UCSD-AML1 (cell line): ENCODE measurements around the gene KCNB1.
"Not testable (repeated sequence)": the region's sequence is repeated elsewhere in the genome, so short reads cannot be mapped to it uniquely, and the experiment has no call there.

Experiments
- DNase-seq: peaks from one replicate; lab custom pipeline; 2025; ENCODE audit not compliant: unreplicated experiment; lab: John Stamatoyannopoulos, UW

KCNB1 gene

DNA sequence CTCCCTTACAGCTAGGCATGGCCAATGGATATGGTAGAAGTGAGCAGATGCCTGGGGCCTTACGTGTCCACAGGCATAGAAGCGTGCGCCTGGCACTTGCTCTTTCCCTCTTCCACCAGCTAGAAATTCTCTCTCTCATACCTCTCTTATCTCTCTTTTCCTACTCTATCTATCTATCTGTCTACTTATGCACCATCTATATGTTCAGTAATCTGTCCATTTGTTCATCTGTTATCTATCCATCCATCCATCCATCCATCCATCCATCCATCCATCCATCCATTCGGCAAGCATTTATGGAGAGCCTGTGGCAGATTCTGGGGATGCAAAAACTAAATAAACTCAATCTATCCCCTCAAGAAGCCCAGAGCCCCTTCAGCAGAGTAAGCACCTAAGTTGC, 70.2 kb downstream of the KCNB1 start:
- DNase-seq, result no peak

DNA sequence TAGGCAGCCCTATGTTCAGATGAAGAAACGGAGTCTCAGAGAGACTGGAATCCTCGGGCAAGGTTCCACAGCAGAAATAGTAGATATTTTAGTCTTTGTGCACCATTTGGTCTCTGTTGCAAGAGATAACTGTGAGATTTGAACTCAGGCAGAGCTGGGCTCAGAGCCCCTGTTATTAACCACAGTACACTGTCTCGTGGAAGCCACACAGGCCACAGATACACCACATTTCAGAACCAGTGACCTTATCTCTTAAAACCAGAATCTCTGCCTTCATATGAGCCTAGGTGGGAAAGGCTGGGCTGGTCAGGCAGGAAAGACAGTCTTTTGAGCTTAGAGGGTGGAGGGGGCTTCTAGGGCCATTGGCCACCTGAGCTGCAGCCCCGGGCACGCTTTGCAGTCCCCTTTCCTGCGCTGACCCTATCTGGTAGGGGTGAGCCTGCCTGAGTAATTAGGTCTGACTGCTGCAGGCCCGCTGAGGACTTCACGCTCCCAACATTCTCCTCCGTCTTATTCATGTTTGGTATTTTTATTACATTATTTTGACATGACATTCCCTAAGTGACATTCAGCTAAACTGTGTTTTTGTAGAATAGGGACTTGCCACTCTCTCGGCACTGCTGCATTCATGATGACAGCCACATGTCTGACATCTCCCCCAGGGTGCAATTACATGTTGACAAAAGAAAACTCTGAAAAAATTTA, 71.1 kb downstream of the KCNB1 start:
- DNase-seq, result no peak

DNA sequence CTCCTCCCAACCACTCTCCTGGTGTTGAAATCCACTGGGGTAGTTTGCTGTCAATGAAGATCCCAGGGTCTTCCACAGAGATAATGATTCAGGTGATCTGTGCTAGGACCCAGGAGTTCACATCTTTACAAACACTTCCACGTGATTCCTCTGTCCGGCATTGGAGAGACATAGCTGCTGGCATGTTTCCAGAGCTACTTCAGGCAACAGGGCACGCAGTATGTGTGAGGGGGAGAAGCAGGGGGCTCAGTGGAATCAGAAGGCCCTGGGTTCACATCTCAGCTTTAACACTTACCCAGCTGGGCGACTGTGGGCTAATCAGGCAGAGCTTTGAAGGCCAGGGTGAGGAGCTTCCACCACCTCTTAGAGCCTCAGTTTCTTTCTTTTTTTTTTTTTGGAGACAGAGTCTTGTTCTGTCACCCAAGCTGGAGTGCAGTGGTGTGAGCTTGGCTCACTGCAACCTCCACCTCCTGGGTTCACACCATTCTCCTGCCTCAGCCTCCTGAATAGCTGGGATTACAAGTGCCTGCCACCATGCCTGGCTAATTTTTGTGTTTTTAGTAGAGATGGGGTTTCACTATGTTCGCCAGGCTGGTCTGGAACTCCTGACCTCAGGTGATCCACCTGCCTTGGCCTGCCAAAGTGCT, 72.4 kb downstream of the KCNB1 start:
- DNase-seq, result not testable (repeated sequence)

DNA sequence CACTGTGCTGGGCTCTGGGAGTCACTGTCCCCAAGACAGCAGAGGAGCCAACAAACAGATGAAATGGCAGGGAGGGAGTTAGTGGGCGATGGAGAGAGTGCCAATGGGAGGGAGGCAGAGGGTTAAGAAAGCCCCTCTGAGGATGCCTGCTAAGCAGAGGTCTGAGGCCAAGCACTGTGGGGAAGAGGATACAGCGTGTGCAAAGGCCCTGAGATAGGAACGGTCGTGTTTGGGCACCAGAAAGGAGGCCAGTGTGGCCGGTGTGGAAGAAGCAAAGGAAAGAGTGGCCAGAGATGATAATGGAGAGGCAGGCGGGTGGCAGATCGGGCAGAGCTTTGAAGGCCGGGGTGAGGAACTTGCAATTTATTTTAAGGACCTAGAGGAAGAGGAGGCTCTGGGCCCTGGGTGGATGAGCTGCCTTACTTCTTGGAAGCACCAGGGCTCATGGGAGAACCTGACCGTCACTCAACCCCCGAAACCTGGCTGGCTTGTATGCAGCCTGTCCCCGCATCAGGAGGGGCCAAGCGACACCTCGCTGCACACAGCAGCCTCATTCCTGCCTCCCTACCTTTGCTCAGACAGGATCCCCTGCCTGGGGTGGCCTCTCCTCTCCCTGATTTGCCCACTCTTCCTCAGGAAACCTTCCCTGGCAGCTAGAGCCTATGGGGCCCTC, 73.0 kb downstream of the KCNB1 start:
- DNase-seq, result no peak

DNA sequence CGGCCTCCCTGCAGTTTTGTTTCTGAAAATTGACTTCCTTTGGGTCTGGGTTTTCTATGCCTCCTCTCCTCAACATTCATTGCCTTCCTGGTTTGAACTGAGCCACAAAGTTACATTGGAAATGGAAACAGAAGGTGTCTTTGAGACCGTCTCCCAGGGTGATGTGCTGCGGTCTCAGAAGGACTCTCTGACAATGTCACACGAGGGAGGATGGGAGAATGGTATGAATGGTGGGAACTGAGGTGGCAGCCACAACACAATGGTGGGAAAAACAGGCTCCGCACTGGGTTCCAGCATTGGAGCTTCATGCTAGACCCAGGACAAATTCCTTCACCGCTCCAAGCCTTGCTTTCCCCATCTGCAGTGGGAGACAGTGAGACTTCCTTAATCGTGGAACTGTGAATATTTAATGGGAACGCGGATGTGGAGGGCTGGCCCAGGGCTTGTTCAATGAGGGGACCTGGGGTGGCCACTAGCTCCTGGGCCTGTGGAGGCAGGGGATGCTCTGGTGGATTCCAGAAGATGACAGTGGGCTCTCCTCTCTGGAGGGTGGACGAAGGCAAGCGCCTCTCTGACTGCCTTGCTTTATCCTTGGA, 73.9 kb downstream of the KCNB1 start:
- no peak for DNase-seq

DNA sequence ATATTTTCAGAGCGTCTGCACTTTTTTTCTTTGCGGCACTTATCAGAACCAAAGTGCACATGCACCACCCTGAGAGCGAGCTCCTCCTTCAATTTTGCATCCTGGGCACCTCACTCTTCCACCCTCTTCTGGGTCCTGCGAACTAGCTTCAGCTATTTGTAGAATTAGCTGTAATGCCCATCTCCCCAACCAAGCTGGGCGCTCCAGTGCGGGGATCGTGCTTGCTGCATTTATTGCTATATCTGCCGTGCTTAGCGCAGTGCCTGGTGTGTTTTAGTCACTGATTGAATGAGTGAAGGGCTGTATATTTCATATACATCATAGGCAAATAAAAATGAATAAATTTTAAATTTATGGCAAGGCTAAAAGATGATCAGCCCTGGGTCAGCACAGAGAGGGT, 75.8 kb downstream of the KCNB1 start:
- no peak for DNase-seq

DNA sequence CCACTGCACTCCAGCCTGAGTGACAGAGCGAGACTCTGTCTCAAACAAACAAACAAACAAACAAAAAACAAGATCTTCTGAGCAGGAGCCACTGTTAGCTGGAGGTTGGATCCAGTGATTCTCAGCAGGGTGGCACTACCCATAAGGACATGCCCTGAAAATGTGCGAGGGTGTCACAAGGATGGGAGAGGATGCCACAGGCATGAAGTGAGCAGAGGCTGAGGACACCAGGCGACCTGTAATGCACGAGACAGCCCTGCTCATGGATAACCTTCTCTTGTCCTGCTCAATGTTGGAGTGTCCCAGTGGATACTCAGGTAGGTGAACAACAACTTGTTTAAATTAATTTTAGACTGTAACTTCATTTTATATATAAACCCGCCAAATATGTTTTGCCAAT, 76.8 kb downstream of the KCNB1 start:
- DNase-seq, result no peak

DNA sequence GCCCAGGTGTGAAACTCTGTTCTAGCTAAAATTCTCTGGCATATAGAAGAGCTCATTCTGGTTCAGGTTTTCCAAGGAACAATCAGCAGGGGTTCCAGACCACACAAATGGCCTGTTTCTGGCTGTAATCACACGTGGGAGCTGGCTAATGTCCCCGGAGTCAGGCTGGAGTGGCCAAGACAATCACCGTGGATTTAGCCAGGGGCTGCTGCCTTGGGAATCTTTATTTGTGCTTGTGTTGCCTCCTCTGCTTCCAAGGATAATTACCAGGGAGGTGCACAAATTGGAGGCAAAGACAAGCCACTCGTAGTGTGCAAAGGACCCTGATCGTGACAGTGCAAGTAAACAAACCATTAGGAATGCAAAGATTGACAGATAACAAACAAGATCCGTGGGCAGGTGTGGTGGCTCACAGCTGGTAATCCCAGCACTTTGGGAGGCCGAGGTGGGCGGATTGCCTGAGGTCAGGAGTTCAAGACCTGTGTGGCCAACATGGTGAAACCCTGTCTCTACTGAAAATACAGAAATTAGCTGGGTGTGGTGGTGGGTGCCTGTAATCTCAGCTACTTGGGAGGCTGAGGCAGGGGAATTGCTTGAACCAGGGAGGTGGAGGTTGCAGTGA, 77.3 kb downstream of the KCNB1 start:
- DNase-seq, result no peak

DNA sequence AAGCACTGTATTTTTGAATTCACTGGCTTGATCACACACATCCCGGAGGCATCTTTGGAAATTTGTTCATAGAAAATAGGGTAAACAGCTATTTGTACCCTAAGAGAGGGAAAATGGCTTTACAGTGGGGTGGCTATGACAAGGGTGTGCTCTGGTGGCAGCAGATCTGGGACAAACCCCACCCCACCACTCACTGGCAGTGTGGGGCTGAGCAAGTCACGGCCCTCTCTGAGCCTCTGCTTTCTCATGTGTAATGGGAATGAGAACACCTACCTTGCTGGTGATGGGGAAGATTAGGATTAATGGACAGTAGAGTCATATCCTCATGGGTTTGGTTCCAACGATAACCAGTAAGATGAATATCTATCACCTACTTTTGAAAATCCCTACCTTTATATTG, 78.0 kb downstream of the KCNB1 start:
- DNase-seq, result no peak

DNA sequence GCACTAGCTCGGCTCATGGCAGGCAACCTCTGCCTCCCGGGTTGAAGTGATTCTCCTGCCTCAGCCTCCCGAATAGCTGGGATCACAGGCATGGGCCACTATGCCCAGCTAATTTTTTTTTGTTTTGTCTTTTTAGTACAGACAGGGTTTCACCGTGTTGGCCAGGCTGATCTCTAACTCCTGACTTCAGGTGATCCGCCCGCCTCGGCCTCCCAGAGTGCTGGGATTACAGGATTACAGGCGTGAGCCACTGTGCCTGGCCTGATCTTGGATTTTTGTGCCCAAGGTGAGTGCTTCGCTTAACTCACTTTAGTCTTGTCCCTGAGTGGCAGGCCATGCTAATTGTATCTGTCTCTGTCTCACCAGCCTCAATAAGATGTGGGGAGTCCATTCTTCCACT, 78.6 kb downstream of the KCNB1 start:
- no peak for DNase-seq

DNA sequence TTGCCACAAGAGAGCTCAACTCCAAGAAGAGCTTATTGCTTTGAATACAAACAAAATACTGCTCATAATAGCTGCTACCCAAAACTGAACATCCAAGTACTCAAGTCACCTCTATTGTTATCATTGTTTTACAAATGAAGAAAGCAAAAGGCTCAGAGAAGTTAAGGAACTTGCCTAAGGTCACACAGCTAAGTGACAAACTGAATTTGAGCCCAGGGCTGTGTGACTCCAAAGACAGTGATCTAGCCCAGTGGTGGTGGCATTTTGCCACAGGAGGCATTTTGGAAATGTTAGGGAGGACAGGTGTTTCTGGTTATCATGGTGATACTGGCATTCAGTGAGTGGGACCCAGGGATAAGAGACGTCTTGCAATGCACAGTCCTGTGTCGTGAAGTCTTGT, 79.5 kb downstream of the KCNB1 start:
- DNase-seq, result no peak

DNA sequence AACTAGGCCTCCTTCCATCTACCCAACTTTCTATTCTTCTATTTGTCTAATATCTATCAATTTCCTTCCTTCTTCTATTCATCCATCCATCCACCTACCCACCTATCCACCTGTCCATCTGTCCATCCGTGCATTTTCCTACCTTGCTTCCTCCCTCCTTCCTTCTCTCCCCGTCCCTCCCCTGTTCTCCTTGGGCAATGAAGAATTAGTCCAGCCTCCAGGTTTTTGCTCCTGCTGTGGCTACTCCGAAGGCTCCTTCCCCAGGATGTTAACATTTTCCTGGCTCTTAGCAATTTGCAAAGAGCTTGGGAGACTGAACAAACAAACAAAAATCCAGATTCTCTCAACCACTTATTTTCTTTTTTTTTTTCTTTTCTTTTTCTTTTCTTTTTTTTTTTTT, 81.6 kb downstream of the KCNB1 start:
- DNase-seq, result no peak

DNA sequence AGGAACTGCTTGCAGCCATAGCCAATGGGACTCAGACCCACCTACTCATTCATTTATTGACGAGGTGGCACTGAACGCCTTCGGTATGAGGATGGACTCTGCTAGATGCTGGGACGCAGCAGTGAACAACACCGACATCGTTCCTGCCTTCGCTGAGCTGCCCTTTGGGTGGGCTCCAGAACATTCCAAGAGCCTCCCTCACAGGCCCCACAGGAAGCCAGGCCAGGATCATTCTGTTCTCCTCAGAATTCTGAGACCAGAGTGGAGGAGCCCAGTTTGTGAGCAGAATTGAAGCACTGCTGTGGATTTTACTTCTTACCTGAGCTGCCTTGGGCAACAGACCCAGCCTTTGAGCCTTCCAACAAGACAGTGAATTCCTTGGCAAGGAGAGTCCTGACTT, 82.1 kb downstream of the KCNB1 start:
- DNase-seq, result no peak

DNA sequence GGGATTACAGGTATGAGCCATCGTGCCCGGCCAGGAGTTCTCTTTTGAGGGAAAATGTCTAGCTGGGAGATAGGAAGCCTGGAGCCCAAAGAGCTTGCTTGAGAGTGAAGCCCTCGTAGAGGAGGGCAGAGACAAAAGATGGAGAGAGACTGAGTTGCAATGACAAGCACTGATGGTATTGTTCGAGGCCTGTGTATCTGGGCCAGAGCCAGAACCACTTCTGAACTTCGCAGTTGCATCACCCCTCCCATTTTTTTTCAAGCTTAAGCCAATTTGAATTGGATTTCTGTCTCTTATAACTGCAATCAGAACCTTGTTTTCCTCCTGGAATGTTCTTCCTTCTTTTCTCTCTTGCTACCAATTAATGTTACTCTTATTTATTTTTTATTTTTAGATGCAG, 83.1 kb downstream of the KCNB1 start:
- no peak for DNase-seq

DNA sequence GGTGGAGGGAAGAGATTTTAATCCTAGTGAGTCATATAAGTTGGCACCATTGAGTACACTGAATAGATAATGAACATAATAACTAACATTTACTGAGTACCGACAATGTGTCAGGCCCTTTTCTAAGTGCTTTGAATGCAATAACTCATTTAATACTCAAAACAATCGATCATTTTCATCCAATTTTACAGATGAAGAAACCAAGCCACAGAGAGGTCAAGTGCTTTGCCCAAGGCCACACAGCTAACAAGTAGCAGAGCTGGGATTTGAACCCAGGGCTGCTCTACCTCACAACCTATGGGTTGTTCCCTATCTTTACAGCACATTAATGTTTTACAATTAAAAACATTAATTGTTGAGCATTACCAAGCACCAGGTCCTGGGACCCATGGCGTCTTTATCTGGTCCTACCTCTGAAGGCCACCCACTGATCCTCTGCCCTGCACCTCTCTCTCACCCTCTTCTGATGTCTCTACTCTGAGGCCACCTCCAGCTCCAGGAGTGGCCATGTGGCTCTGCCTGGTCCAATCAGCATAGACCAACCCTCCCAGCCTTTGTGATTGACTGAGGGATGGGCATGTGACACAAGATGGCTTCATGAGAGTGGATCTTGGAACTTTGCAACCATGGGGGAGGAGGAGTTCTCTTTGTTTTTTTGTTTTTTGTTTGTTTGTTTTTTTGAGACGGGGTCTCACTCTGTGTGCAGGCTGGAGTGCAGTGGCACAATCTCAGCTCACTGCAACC, 83.9 kb downstream of the KCNB1 start:
- DNase-seq, result no peak

DNA sequence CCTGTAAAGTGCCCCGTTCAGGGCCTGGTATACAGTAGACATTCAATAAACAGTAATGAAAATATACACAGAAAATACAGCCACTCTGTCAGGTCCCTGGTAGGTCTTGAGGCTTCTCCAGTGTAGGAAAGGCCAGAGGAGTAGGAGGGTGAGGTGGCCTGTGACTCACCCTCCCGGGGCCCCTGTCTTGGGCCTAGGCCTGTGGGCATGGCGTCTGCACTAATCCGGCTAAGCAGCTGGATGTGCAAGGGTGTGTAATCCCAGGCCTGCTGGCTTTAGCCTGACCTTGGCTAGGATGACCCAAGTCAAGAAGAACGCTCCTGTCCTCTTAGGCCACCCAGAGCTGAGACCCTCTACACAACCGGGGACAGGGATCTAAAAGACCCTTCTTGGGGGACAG, 84.9 kb downstream of the KCNB1 start:
- no peak for DNase-seq

DNA sequence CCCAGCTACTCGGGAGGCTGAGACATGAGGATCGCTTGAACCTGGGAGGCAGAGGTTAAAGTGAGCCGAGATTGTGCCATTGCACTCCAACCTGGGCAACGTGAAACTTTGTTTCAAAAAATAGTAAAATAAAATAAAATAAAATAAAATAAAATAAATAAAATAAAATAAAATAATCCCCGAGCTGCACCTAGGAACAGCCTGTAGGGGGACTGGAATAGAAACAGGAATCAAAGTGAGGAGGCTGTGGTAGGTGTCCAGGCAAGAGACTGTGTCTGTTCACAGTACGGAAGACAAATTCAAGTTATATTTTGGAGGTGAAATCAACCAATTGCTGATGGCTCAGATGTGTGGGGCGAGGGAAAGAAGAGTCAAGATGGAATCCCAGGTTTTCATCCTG, 86.2 kb downstream of the KCNB1 start:
- no peak for DNase-seq

DNA sequence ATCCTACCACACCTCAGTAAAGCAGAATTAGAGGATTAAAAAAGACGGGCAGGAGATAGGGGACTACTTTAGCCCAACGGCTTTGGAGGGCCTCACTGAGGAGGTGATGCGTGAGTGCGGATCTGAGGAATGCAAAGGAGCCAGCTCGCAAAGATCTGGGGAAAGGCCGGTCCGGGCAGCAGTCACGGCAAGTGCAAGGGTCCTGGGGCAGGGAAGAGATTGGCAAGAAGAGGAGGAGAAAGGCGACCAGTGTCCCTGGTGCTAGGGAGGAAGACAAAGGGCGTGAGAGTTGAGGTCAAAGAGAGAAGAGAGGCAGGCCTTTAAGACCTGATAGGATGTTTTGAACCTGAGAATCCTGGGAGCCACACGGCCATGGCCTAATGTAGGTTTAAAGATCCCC, 86.8 kb downstream of the KCNB1 start:
- DNase-seq, result no peak

DNA sequence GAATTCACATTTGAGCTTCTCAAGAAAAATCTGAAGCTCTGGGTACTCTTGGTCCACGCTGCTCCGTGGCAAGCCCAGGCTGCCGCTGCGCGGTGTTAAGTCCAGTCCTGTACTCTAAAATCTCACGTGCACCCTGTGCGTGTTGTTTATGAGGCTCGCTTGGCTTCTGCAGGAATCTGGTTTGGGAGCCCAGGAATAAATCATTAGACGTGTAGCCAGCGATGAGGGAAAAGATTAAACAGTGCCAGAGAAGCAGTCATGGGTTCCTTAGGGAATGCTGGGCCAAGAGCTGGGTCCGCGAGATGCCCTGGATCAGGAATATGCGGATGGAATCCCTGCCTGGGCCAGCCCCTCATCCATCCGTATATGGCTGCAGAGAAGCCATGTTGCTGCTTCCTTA, 87.3 kb downstream of the KCNB1 start:
- DNase-seq, result no peak

DNA sequence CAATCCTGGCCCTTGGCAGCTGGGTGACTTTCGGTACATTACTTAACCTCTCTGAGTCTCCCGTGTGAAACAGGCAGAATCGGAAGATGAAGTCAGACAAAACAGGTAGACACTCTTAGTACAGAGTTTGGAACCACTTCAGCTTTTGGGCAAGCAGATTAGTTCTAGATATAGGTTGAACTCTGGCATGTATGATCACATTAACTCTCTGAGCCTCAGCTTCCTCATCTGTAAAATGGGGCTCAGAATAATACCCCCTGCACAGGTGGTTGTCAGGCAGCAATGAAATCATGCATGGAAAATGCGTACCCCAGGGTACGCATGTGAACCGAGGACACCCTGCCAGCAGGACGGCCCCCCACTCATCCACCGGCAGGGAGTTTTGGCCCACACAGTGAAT, 87.7 kb downstream of the KCNB1 start:
- no peak for DNase-seq

DNA sequence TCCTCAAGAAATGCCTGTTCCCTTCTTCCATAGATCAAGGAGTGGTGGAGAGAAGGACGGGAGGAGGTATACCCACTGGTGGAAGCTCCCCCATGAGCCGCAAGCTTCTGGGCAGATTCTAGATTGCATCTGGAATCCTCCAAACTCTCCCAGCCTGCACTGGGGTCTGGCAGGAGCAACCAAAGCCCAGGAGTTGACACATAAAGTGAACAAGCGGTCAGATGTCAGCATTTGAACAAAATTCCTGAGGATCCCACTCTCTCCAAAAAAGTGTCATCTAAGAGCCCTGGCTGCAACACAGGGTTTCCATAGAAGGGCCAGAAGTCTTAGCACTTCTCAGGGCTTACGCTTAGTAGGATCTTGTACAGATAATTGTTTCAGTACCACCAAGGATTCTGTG, 88.2 kb downstream of the KCNB1 start:
- no peak for DNase-seq
